GM12864 (cell line): ENCODE measurements around the gene PPP1R2B.

ENCODE experiments used
- DNase-seq: peaks from one replicate; pipeline ENCODE4 v3.0.0-alpha.2; 2011; ENCODE audit warnings: low read depth
- H3K4me3 ChIP-seq: 2 replicates; pipeline ENCODE4 v1.5.1; 2011; ENCODE audit warnings: mild to moderate bottlenecking, low read depth, low read length, control low read depth
- CTCF ChIP-seq: IDR thresholded peaks from 2 replicates; pipeline ENCODE4 v1.5.1; 2011; ENCODE audit warnings: low read depth, mild to moderate bottlenecking, moderate library complexity, low read length, control low read depth, inconsistent platforms; ENCODE audit errors: missing control alignments

Gene PPP1R2B

GRCh38 chr5:156893517-156893916 is 43.4 kb downstream of the PPP1R2B start:
- TF ChIP-seq CTCF, result no peak
- no peak for DNase-seq
- H3K4me3 ChIP-seq, result no peak overlapping the region

- TF ChIP-seq CTCF, result no peak
- DNase-seq, result no peak
These were observed 46.5 kb downstream of the PPP1R2B start for GRCh38 chr5:156896546-156896945.

More at GRCh38 chr5:156896546-156896945, 46.5 kb downstream of the PPP1R2B start:
- no peak overlapping the region for H3K4me3 ChIP-seq
